ENCODE results near the gene UBE2N. TPM values are rescaled to one million over a fixed set of nuclear protein-coding genes. Genes with fewer than 3 reads are reported as not detected.
A peak's percentile ranks its signal among the peaks of the same experiment; 100 is the strongest.
"Not testable (repeated sequence)": the region's sequence is repeated elsewhere in the genome, so short reads cannot be mapped to it uniquely, and the experiment has no call there.

Gene UBE2N
- total and polyA plus RNA-seq, 2 of the 8 experiments (the other 6 are each of a cell fraction or from before 2014, with no cell fraction given) = 108 to 225 TPM

GRCh38 chr12:93381976-93382437 lies 59.7 kb downstream of the UBE2N start:
- H3K9me3 ChIP-seq (ENCODE audit: insufficient read depth in 2 of 2, low read depth in 1 of 2, low read length in 1 of 2); H3K36me3 ChIP-seq (ENCODE audit: control insufficient read depth in 2 of 4, insufficient read depth in 4 of 4, low read length in 3 of 4); H4K91ac ChIP-seq (replicated peaks; ENCODE audit: insufficient read length, low read length); H2AFZ ChIP-seq (ENCODE audit: low read length); H3K27ac ChIP-seq (ENCODE audit: low read depth, low read length); H2AK5ac ChIP-seq (ENCODE audit: low read depth, low read length); H3K14ac ChIP-seq (ENCODE audit: insufficient read length); H3K56ac ChIP-seq (replicated peaks; ENCODE audit: insufficient read length, low read depth, low read length); H2BK20ac ChIP-seq (ENCODE audit: low read length); POLR2A ChIA-PET (ENCODE audit: partially characterized antibody); H2BK5ac ChIP-seq (ENCODE audit: low read depth, low read length); H3K4ac ChIP-seq (replicated peaks; ENCODE audit: insufficient read length, low read depth, low read length); H3K4me2 ChIP-seq (ENCODE audit: insufficient read depth in 1 of 2, low read depth in 2 of 2, low read length in 2 of 2); H2BK15ac ChIP-seq (ENCODE audit: low read length); H3K4me3 ChIP-seq (ENCODE audit: extremely low read depth in 1 of 4, insufficient read depth in 2 of 4, low read depth in 3 of 4, low read length in 4 of 4); H2BK120ac ChIP-seq (replicated peaks; ENCODE audit: low read depth, low read length); H3K4me1 ChIP-seq (replicated peaks in 1 of 4; ENCODE audit: control insufficient read depth in 3 of 4, insufficient read depth in 4 of 4, low read length in 3 of 4); H3K79me1 ChIP-seq (ENCODE audit: low read depth, low read length); FAIRE-seq; DNase-seq (ENCODE audit: low read depth in 1 of 2, low spot score in 2 of 2); H3K18ac ChIP-seq (ENCODE audit: extremely low read depth, low read length); H4K8ac ChIP-seq (ENCODE audit: extremely low read depth, insufficient read depth, low read length); H3K27me3 ChIP-seq (replicated peaks in 1 of 4; ENCODE audit: control insufficient read depth in 3 of 4, extremely low read depth in 1 of 4, insufficient read depth in 3 of 4, low read length in 3 of 4); H4K5ac ChIP-seq (ENCODE audit: insufficient read length, low read depth, low read length); H2BK12ac ChIP-seq (ENCODE audit: low read depth, low read length); H3K23ac ChIP-seq (ENCODE audit: insufficient read length): not testable (repeated sequence)
- Histone ChIP-seq H3K23me2 (ENCODE audit: low read depth, low read length) (peaks cover 12% of the 10 kb centered on the region), H3K9ac (replicated peaks in 1 of 4; ENCODE audit: extremely low read depth in 1 of 4, low read depth in 3 of 4, low read length in 3 of 4) (peak overlapping the region in 1 of 4 experiments; percentile 43; a peak in 1 of 7 replicates), H3K79me2 (ENCODE audit: control insufficient read depth in 1 of 2, insufficient read depth in 2 of 2, low read length in 2 of 2) (peaks cover 37 to 86% of the 10 kb centered on the region in 2 experiments), H4K20me1 (replicated peaks in 1 of 2; ENCODE audit: control insufficient read depth in 1 of 2, insufficient read depth in 2 of 2, low read length in 2 of 2) (peaks cover 0 to 12% of the 10 kb centered on the region in 2 experiments)
- 96% methylated on average over 5 of the region's 5 CpGs; no CpG with 5 or more reads in 1 of the 2 experiments for WGBS, 2 experiments (ENCODE audit: extremely low coverage in 1 of 2, insufficient coverage in 1 of 2, insufficient read length in 1 of 2, insufficient replicate concordance in 2 of 2, low coverage in 1 of 2, low lambda C conversion rate in 2 of 2, missing lambda C conversion rate in 1 of 2)
- CTCF ChIA-PET (ENCODE audit: partially characterized antibody) = interaction anchor here (0.6 to 3.5 kb wide), 13 partner anchors 15 to 598 kb away, joined by 3 to 16 read pairs (median 3); no protein-coding TSS in a partner anchor
